Stimulated activated CD8-positive, alpha-beta memory T cell treated with anti-CD3 and anti-CD28 coated beads, Interleukin-15, amount 100 ng/mL, for 48 hours (primary cell): Measurements from ENCODE around the gene MFSD1.

Experiments used
- DNase-seq, 2 donors: peaks; one replicate each; pipeline ENCODE4 v3.0.0-alpha.2; 2020; ENCODE audit warnings: low read depth in 2 of 2

The MFSD1 gene

GRCh38 chr3:158801696-158802408 lies at the start of gene MFSD1:
Gene MFSD1, plus strand, starts transcription at chr3:158802054. Its CDS starts 99 bp downstream, at chr3:158802153.
- DNase-seq = peak; percentile 87 to 89

GRCh38 chr3:158753854-158754253 lies 48.0 kb upstream of the MFSD1 start:
- DNase-seq = no peak

GRCh38 chr3:158755421-158755820 lies 46.4 kb upstream of the MFSD1 start:
- DNase-seq = no peak

GRCh38 chr3:158761350-158761749 lies 40.5 kb upstream of the MFSD1 start:
- no peak for DNase-seq

GRCh38 chr3:158762701-158763100 lies 39.2 kb upstream of the MFSD1 start:
- DNase-seq = no peak

- DNase-seq = no peak
Measured at GRCh38 chr3:158763421-158763820, 38.4 kb upstream of the MFSD1 start.

- no peak for DNase-seq
Measured at GRCh38 chr3:158765518-158766205, 36.2 kb upstream of the MFSD1 start.

GRCh38 chr3:158766364-158766763 lies 35.5 kb upstream of the MFSD1 start:
- no peak for DNase-seq

- DNase-seq = no peak
Measured at GRCh38 chr3:158768361-158768787, 33.5 kb upstream of the MFSD1 start.

- DNase-seq = no peak
Measured at GRCh38 chr3:158768881-158769543, 32.8 kb upstream of the MFSD1 start.

- DNase-seq = no peak
Measured at GRCh38 chr3:158769549-158769948, 32.3 kb upstream of the MFSD1 start.

GRCh38 chr3:158769952-158770740 lies 31.7 kb upstream of the MFSD1 start:
- DNase-seq = no peak

- DNase-seq = no peak
Measured at GRCh38 chr3:158770741-158771350, 31.0 kb upstream of the MFSD1 start.

- DNase-seq = no peak
Measured at GRCh38 chr3:158771577-158771976, 30.3 kb upstream of the MFSD1 start.

- DNase-seq = no peak
Measured at GRCh38 chr3:158771982-158772381, 29.9 kb upstream of the MFSD1 start.

- no peak for DNase-seq
Measured at GRCh38 chr3:158773166-158773565, 28.7 kb upstream of the MFSD1 start.

- DNase-seq = no peak
Measured at GRCh38 chr3:158773845-158774830, 27.7 kb upstream of the MFSD1 start.

- DNase-seq = no peak
Measured at GRCh38 chr3:158774965-158775364, 26.9 kb upstream of the MFSD1 start.

GRCh38 chr3:158775426-158776410 lies 26.1 kb upstream of the MFSD1 start:
- DNase-seq = no peak
